Effector CD4-positive, alpha-beta T cell (primary cell): ENCODE results near the gene EDEM3.
"Not testable (repeated sequence)": the region's sequence is repeated elsewhere in the genome, so short reads cannot be mapped to it uniquely, and the experiment has no call there.

Experiments used
- DNase-seq: peaks from one replicate; pipeline ENCODE4 v3.0.0-alpha.2; 2020

Gene EDEM3

GRCh38 chr1:184724843-184725242, 29.8 kb downstream of the EDEM3 start:
- DNase-seq: no peak

- DNase-seq: no peak
Measured at GRCh38 chr1:184716158-184716557, 38.5 kb downstream of the EDEM3 start.

DNA sequence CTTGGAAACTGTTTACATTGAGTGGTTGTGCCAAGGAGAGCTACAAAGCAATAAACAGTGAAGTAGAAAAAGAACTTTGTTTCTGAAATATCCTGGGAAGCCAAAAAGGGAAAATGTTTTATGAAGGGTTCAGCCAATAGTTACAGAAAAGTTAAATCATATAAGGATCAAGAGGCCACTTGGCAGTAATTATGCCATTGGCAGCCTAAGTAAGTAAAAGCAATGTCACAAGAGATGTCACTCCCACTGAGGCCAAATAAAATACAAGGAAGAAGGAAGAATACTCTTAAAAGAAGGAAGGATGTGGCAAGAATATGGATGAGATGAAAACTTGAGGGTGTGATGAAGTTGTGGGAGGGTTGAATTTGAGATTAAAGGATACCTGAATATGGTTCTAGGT, 45.2 kb downstream of the EDEM3 start:
- DNase-seq: no peak

DNA sequence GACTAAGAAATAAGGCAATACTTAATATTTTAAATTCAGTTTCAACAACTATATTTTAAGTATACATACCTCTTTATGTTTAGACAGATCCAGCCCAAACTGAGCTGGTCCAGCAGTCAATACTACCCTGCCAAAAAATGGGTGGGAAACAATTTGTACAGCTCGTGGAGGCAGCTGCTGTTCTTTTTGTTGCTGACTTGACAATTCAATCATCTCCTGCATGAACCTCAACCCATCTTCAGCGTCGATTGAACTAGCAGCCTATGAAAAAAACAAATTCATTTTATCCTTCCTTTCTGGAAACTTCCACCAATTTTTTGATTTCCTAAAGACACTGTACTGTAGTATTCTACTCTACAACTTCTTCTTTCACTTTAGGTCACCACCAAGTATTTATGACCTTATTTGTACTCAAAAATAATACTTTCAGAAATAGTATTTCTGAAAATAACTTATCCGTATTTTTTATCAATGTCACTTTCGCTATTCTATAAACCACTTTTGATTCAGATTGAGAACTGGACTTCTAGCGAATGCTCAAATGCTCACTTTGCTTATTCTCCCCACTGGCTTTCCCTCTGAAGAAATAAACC, 46.5 kb downstream of the EDEM3 start:
- no peak for DNase-seq

GRCh38 chr1:184705271-184705670, 49.4 kb downstream of the EDEM3 start:
- DNase-seq: no peak

DNA sequence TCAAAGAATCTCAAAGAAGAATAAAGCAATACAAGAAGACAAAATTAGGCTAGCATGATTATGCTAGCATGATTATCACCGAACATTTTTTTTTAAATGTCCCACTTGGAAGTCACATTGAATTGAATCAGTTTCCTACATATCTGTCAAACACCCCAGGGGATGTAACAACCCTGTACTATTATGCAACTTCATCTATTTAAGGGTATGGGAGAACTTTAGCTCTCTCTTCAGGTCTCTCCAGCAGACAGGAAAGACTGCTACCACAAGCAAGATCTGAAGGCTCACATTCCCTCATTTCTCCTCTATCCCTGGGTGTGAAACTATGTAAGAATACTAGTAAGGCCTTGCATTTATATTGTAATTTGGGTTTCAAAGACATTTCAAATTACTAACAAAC, 52.8 kb downstream of the EDEM3 start:
- no peak for DNase-seq

DNA sequence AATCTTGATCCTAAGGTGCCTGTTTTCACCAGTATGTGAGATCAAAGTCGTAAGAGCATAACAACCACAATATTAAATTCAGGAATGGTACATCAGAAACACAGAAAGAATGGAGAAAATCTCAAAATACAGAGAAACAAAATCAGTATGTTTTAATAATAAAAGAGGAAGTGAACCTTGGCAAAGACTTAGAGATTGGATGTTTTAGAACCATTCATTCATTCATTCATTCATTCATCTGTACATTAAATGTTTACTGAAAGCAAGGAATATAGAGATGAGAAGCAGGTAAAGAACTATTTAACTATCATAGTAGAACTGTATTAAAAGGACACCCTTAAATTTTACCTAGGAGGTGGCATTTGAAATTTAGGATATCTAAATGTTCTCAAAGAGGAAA, 55.7 kb downstream of the EDEM3 start:
- DNase-seq: no peak

DNA sequence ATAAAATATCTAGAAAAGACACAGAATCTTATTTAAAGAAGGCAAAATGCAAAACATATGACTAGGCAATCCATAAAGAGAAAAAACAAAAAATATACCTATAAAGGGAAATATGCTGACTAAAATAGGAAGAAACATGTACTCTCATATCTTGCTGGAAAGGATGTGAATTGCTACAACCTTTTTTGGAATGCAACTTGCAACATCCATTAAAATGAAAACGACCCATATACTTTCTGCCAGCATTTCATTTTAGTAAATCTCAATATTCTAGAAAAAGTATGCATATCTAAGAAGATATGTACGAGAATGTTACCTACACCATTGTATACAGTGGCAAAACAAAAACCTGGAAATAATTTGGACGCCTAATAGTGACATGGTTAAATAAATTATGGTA, 56.6 kb downstream of the EDEM3 start:
- DNase-seq: no peak

DNA sequence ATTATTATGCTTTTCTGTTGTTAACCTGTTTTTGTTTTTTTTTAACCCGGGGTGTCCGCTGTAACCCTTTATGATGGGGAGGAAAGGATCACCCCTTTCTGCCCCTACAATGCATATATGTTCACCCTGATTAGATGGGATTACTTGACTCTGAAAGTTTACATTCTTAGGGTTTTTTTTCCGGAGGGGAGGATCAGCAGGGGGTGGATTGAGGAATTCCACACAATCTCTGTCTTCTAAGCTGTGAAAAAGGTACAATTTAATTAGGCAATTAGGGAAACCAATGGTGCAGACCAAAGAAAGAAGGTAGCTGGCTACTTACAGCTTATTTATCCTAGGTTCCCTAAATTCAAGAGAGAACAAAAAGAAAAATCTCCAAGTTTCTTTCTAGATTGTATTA, 58.3 kb downstream of the EDEM3 start:
- DNase-seq: no peak

GRCh38 chr1:184695023-184695422, 59.6 kb downstream of the EDEM3 start:
- no peak for DNase-seq

DNA sequence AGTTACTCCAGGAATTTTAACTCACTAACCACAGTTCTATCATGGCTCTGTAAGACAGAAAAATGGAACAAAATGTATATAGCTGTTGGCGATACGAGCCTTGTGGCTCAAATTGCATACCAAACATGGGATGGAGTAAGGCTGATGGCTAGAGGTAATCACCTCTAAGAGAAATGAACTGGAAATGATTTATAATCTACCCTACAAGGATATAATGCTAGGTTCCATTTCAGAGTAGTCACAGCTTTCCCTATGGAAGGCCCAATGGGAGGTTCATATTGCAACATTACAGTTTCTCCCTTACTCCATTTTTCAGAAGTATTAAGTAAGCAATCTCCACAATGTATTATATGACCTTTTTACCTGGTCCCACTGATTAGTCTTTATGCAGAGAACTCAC, 61.6 kb downstream of the EDEM3 start:
- no peak for DNase-seq

- no peak for DNase-seq
Measured at GRCh38 chr1:184691719-184692324, 62.8 kb downstream of the EDEM3 start.

- DNase-seq: no peak
Measured at GRCh38 chr1:184686540-184686939, 68.1 kb downstream of the EDEM3 start.

DNA sequence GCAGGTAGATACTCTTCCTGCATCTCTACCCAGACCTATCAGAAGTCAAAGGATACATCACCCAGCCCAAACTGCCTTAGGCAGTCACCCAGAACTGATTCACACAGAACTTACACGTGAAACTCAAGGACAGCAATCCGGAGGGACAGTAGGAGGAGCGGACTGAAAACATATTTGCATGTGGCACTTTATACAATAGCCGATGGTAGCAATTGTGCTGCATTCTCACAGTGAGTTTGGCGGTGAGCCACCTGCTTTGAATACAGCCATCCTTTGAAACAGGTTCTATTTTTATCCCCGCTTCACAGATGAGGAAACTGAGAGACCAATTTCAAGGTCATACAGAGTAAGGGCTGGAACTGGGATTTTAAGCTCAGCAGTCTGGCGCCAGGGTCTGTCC, 69.5 kb downstream of the EDEM3 start:
- DNase-seq: no peak

DNA sequence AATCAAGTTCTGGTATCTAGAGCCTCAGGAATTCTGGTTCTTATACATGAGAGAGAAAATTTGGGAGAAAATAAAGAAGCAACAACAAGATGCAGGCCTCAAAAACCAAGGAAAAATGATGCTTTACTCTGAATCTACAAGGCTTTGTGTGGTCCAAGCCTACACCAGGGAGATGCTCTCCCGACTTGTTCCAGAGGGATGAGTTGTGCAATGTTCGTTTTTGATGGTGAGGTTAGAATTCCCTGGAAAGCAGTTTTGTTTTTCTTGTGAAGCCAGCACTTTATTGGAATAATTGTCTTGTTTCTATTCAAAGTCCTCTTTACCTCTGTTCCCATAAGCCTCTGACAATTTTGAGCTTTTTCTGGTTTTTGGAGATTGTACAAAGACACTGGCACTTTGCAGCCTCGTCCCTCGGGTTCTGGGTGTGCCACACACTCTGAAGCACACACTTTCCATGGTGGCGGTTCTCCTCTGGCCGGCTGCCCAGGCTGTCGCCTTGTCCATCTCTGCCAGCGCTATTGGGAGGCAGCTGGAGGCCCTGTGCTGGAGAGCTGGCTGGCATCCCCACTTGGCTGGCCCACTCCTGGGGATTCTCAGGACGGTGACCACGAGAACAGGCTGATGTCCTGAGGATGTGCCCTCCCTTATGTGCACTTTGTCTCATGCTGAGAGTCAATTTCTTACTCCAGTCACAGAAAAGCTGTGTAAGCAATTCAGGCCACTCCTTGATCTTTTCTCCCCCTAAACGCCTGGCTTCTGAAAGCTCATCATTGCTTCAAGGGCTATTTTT, 70.2 kb downstream of the EDEM3 start:
- DNase-seq: no peak

DNA sequence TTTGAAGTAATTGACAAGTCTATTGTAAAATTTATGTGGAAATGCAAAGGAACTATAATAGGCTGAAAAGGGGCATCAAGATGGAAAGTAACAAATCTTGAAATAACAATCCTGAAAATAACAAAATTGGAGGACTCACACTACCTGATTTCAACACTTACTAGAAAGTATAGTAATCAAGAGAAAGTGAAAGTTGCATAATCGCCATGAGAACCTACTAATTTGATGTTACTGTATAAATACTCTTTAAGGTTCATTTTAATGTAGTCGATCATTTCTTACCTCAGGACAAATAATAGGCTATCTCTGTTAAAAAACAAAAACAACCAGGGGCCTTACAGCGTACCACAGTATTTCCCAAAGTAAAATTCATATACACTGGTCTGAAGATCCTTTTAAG, 71.7 kb downstream of the EDEM3 start:
- DNase-seq: no peak

DNA sequence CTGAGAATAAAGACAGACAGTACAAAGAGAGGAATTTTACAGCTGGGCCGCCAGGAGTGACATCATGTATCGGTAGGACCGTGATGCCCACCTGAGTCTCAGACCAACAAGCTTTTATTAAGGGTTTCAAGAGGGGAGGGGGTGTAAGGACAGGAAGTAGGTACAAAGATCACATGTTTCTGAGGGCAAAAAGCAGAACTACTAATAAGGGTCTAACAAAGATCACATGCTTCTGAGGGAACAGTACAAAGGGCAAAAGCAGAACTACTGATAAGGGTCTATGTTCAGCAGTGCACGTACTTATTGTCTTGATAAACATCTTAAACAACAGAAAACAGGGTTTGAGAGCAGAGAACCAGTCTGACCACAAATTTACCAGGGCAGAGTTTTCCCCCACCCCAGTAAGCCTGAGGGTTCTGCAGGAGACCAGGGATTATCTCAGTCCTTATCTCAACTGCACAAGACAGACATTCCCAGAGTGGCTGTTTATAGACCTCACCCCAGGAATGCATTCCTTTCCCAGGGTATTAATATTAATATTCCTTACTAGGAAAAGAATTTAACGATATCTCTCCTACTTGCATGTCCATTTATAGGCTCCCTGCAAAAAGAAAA, 73.9 kb downstream of the EDEM3 start:
- DNase-seq: not testable (repeated sequence)

- not testable (repeated sequence) for DNase-seq
Measured at GRCh38 chr1:184679472-184679871, 75.2 kb downstream of the EDEM3 start.

GRCh38 chr1:184677344-184677743, 77.3 kb downstream of the EDEM3 start:
- no peak for DNase-seq

DNA sequence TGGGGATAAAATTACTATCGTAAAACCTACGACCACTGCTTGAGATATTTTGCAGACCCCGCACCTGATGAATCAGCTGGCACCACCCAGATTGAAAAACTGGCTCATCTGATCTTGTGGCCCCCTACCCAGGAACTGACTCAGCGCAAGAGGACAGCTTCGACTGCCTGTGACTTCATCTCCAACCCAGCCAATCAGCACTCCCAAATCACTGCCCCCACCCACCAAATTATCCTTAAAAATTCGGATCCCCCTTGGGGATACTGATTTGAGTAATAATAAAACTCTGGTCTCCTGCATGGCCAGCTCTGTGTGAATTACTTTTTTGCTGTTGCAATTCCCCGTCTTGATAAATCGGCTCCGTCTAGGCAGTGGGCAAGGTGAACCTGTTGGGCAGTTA, 81.4 kb downstream of the EDEM3 start:
- no peak for DNase-seq

GRCh38 chr1:184672013-184672726, 82.5 kb downstream of the EDEM3 start:
- DNase-seq: no peak

DNA sequence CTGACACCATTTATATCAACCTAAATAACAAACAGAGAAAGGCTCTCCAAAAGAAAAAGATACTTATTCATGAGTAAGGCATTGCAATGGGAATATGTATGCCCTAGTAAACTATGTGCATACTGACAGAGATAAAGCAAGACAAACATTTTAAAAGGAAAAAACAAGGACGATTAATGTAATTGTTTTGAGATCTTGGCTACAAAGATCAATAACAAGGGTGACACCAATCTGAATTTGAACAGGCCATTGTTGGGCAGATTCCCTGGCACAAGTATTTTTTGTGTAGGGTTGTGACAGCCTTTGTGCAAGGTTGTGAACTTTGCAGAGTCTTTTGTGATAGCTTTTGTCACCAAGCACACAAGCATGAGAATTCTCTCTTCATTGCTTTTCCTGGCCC, 85.3 kb downstream of the EDEM3 start:
- DNase-seq: no peak

- no peak for DNase-seq
Measured at GRCh38 chr1:184665360-184665759, 89.3 kb downstream of the EDEM3 start.
